HFFc6 (cell line): ENCODE data around the gene CCDC17. TPM values are rescaled to one million over a fixed set of nuclear protein-coding genes. Genes with fewer than 3 reads are reported as not detected.
A peak's percentile ranks its signal among the peaks of the same experiment; 100 is the strongest.

Experiments
- DNase-seq: peaks from one replicate; pipeline ENCODE4 v3.0.0-alpha.2; 2018
- H3K27ac Mint-ChIP-seq: 2 replicates; pipeline ENCODE4 v1.8.0; 2020; ENCODE audit warnings: mild to moderate bottlenecking, mixed read lengths
- H3K27me3 Mint-ChIP-seq: 2 replicates; pipeline ENCODE4 v1.8.0; 2021; ENCODE audit warnings: mild to moderate bottlenecking, moderate library complexity, mixed read lengths; ENCODE audit not compliant: insufficient read depth
- H3K36me3 Mint-ChIP-seq: 2 replicates; pipeline ENCODE4 v1.8.0; 2021; ENCODE audit warnings: low read depth, mixed read lengths
- H3K4me1 Mint-ChIP-seq: 2 replicates; pipeline ENCODE4 v1.8.0; 2020; ENCODE audit warnings: low read depth, mixed read lengths
- H3K4me3 Mint-ChIP-seq: 2 replicates; pipeline ENCODE4 v1.8.0; 2020; ENCODE audit warnings: mild to moderate bottlenecking, moderate library complexity, mixed read lengths
- H3K9me3 Mint-ChIP-seq: 2 replicates; pipeline ENCODE4 v1.8.0; 2020; ENCODE audit warnings: mild to moderate bottlenecking, mixed read lengths
- total RNA-seq, 6 experiments: library from RNA; stranded (reverse); fragmentation: NEBNext Ultra II Directional; extraction: Animal tissue kit (Norgen Biotek cat#: 25700); gene quantifications; 2 replicates in 1 of 6; 3 replicates in 5 of 6; pipeline ENCODE4 v1.2.3, GENCODE V29; 2021
- TF ChIP-seq, protein P1 (sequence below): fragments of 200-600 bp; sonication (generic); IDR thresholded peaks from 2 replicates; pipeline ENCODE4 v1.5.0; 2021; ENCODE audit warnings: antibody characterized with exemption, mild to moderate bottlenecking

The CCDC17 gene
- total RNA-seq, 6 experiments from 2014 or later, result 0.24 to 0.79 (median 0.31) TPM

DNA sequence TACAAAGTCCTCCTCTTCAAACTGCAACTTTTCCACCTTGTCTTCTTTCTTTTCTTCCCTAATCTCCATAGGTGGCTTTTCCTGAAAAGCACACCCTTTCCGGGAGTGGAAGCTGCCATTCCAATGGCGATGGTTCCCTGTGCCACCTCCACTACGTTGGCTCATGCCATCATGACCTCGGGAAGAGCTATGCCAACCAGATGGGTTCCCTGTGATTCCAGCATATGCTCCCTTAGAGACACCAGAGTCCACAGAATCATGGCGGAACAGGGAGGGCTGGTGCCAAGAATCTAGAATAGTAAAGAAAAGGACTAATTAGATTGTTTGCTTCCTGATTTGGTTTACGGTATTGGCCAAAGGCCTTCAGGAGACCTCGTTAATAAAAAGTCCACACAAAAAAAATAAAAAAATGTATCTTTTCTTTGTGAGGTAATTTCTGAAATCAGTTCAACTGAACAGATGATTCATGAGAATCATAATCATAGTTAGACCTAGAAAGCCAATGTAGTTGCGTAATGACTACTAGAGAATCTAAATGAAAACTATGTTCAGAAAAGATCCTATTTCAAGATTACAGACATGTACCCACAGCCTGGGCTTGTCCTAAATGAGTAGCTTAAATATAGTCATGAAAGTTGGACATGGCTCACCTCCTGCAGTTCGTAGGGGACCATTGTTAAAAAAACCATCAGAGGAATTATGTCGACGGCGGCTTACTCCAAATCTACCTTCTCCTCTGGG lies 30.9 kb upstream of the CCDC17 start:
- TF ChIP-seq, protein P1, sequence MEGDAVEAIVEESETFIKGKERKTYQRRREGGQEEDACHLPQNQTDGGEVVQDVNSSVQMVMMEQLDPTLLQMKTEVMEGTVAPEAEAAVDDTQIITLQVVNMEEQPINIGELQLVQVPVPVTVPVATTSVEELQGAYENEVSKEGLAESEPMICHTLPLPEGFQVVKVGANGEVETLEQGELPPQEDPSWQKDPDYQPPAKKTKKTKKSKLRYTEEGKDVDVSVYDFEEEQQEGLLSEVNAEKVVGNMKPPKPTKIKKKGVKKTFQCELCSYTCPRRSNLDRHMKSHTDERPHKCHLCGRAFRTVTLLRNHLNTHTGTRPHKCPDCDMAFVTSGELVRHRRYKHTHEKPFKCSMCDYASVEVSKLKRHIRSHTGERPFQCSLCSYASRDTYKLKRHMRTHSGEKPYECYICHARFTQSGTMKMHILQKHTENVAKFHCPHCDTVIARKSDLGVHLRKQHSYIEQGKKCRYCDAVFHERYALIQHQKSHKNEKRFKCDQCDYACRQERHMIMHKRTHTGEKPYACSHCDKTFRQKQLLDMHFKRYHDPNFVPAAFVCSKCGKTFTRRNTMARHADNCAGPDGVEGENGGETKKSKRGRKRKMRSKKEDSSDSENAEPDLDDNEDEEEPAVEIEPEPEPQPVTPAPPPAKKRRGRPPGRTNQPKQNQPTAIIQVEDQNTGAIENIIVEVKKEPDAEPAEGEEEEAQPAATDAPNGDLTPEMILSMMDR, result no peak
- 0 out of 2 replicates have a peak, but pooled peaks cover 5% of the 10 kb centered on the region for H3K4me1 Mint-ChIP-seq
- no peaks in the 10 kb centered on the region; the same call in 1 of the 2 replicates for H3K27me3 Mint-ChIP-seq
- DNase-seq, result no peak
- no peak overlapping the region for H3K4me3 Mint-ChIP-seq
- no peak overlapping the region for H3K27ac Mint-ChIP-seq
- no peaks in the 10 kb centered on the region for H3K9me3 Mint-ChIP-seq
- H3K36me3 Mint-ChIP-seq, result peaks cover 33% of the 10 kb centered on the region

DNA sequence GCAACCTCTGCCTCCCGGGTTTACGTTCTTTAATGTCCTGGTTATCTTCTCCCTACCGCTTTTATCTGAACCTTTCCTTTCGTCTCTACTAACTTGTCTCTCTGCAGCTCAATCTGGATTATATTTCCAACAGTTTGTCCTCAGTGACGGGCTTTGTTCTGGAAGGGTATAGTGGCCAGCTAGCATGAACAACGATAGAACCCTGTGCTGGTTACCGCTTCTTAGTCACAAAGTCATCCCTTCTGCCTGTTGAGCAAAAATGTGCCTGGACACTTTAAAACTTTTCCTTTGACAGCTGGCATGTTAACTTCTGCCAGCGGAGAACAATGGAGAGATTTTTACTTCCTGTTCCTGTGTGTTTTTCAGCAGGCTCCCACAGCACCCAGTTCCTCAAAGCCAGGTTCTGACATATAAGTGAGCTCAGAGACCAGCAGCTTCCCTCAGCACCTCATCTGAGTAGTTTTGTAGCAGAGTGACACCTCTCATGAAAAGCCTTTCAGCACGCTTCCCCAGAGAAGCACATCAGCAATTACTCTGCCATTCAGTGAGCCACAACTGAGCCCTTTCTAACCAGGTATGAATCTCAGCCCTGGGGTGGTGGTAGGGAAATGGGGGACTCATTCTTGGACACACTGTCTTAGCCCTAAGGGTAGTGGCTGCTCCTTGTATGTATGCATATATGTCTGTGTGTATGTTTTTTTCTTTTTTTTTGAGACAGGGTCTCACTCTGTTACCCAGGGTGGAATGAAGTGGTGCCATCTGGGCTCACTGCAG lies 23.6 kb upstream of the CCDC17 start:
- Mint-ChIP-seq H3K27me3 (peaks cover 4% of the 10 kb centered on the region; the same call in 1 of the 2 replicates), H3K27ac (no peak overlapping the region; the same call in 1 of the 2 replicates), H3K36me3 (peaks cover 16% of the 10 kb centered on the region), H3K4me1 (no peaks in the 10 kb centered on the region), H3K9me3 (no peaks in the 10 kb centered on the region), H3K4me3 (no peak overlapping the region)
- DNase-seq, result no peak
- TF ChIP-seq, protein P1, result no peak

DNA sequence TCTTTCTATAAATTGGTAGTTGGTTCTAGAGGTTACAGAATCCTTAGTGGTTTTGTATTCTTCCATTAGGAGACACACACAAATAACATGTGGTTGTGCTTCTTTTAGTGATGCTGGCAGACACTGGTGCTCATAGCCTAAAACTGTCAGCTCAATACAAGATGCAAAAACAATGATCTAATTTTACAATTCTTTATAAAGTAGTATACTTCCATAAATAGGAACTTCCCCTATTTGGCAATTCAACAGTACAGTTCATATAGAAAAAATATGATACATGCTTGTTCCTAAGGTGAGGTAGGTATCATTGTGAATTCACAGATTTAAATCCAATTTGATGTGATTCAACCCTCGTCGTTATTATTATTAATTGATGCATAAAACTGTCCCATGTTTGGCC lies 20.8 kb upstream of the CCDC17 start:
- TF ChIP-seq, protein P1, result no peak
- Mint-ChIP-seq H3K27ac (no peak overlapping the region), H3K27me3 (peaks cover 4% of the 10 kb centered on the region; the same call in 1 of the 2 replicates), H3K36me3 (peaks cover 29% of the 10 kb centered on the region), H3K4me1 (peaks cover 12% of the 10 kb centered on the region), H3K9me3 (no peaks in the 10 kb centered on the region), H3K4me3 (no peak overlapping the region)
- DNase-seq, result no peak

DNA sequence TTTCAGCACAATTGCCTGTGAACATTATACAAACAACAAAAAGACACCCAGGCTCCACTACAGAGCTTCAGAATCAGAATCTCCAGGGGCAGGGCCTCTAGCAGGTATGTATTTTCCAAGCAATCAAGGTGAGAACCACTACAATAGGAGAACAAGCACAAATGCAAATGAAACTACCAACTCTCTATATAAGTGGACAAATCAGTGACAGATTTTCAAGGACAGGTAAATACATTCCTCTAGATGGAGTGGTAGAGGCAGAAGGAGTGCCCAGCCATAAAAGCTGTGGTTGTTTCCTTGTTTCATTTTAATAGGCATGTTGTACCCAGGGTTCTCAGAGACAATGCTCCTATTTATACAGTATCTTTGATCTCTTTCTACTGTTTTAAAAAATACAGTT lies 20.1 kb upstream of the CCDC17 start:
- Mint-ChIP-seq H3K27me3 (peaks cover 4% of the 10 kb centered on the region; the same call in 1 of the 2 replicates), H3K4me1 (peaks cover 12% of the 10 kb centered on the region)

DNA sequence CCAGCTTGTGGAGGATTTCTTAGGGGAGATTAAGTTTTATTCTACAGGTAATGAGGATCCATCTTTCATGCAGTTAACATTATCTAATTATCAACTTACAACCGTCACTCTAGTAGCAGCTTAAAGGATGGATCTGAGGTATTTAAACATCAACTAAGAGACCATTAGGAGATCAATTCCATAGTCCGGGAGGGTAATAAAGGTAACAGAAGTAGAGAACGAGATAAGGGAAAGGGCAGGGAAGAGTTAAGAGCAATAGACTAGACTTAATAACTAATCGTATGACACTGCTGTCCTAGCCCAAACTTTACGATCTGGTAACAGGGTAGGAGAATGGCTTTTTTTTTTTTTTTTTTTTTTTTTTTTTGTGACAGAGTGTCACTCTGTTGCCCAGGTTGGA lies 19.5 kb upstream of the CCDC17 start:
- H3K27ac Mint-ChIP-seq, result no peak overlapping the region
- H3K36me3 Mint-ChIP-seq, result peaks cover 28% of the 10 kb centered on the region
- no peaks in the 10 kb centered on the region for H3K9me3 Mint-ChIP-seq
- H3K4me3 Mint-ChIP-seq, result no peak overlapping the region
- H3K4me1 Mint-ChIP-seq, result peaks cover 12% of the 10 kb centered on the region
- TF ChIP-seq, protein P1, result no peak
- no peak for DNase-seq
- H3K27me3 Mint-ChIP-seq, result peaks cover 4% of the 10 kb centered on the region; the same call in 1 of the 2 replicates

More for the DNA sequence above, 20.1 kb upstream of the CCDC17 start:
- Mint-ChIP-seq H3K4me3 (no peak overlapping the region), H3K36me3 (peaks cover 29% of the 10 kb centered on the region), H3K27ac (no peak overlapping the region), H3K9me3 (no peaks in the 10 kb centered on the region)
- DNase-seq, result no peak
- TF ChIP-seq, protein P1, result peak; percentile 32; the same call in 1 of the 2 replicates
